HFF-Myc (cell line): ENCODE measurements around the gene FMNL2.

Experiments used
- DNase-seq: peaks from one replicate; pipeline ENCODE4 v3.0.0-alpha.2; 2011; ENCODE audit warnings: low read depth; ENCODE audit errors: extremely low read depth
- H3K4me3 ChIP-seq: replicated peaks from 2 replicates; pipeline ENCODE4 v1.5.1; 2011; ENCODE audit warnings: low read depth, mild to moderate bottlenecking, control low read depth, low read length
- TF ChIP-seq, protein P1 (sequence below): IDR thresholded peaks from 2 replicates; pipeline ENCODE4 v1.5.1; 2012; ENCODE audit warnings: mild to moderate bottlenecking, low read depth, low read length, control low read depth; ENCODE audit errors: missing control alignments

Gene FMNL2

DNA sequence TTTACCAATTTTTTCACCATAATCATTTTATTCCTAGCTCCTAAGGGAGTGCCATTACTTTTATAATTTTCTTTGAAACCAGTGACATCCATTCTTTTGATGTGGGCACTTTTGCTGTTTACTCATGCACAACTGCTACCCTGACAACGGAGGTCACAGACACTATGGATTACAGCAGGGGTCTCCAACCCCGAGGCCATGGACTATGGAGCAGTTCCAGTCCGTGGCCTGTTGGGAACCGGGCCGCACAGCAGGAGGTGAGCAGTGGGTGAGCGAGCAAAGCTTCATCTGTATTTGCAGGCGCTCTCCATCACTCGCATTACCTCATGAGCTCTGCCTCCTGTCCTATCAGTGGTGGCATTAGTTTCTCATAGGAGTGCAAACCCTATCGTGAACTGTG lies 347.7 kb downstream of the FMNL2 start:
- TF ChIP-seq, protein P1, sequence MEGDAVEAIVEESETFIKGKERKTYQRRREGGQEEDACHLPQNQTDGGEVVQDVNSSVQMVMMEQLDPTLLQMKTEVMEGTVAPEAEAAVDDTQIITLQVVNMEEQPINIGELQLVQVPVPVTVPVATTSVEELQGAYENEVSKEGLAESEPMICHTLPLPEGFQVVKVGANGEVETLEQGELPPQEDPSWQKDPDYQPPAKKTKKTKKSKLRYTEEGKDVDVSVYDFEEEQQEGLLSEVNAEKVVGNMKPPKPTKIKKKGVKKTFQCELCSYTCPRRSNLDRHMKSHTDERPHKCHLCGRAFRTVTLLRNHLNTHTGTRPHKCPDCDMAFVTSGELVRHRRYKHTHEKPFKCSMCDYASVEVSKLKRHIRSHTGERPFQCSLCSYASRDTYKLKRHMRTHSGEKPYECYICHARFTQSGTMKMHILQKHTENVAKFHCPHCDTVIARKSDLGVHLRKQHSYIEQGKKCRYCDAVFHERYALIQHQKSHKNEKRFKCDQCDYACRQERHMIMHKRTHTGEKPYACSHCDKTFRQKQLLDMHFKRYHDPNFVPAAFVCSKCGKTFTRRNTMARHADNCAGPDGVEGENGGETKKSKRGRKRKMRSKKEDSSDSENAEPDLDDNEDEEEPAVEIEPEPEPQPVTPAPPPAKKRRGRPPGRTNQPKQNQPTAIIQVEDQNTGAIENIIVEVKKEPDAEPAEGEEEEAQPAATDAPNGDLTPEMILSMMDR: no peak
- no peak for DNase-seq
- no peak overlapping the region for H3K4me3 ChIP-seq

DNA sequence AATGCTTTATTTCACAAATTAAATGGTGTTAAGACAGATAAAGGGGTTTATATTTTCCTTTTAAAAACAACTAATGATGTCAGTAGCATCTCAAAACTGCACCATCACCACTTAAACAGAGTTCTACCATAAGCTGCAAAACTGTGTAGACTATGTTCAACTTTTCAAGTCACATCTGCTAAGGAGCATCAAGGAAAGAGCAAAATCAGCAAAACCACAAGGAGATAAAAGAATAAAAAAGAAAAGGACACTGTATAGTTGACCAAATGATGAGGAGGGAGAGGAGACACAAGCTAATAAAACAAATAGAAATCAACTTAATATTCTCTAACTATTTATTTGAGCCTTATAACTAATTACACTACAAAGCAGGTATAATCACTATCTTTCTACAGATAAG lies 348.4 kb downstream of the FMNL2 start:
- DNase-seq: no peak
- TF ChIP-seq, protein P1: no peak

DNA sequence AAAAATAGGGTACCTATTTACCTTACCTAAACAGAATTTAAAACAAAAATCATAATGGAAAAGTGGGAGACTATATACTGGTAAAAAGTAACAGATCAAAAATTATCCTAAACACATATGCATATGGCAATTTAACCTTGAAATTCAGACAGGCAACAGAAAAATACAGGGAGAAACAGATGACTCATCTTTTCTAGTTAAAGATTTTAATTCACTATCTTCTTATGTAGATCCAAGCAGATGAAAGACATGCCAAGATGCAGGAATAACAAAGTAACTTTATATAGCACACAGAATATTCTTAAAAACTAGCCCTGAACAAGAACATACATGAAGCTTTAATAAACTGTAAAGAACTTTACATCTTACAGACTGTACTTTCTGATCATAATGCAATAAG lies 351.3 kb downstream of the FMNL2 start:
- H3K4me3 ChIP-seq: no peak overlapping the region
- DNase-seq: no peak
- TF ChIP-seq, protein P1: no peak

More for the DNA sequence above, 348.4 kb downstream of the FMNL2 start:
- H3K4me3 ChIP-seq: no peak overlapping the region

DNA sequence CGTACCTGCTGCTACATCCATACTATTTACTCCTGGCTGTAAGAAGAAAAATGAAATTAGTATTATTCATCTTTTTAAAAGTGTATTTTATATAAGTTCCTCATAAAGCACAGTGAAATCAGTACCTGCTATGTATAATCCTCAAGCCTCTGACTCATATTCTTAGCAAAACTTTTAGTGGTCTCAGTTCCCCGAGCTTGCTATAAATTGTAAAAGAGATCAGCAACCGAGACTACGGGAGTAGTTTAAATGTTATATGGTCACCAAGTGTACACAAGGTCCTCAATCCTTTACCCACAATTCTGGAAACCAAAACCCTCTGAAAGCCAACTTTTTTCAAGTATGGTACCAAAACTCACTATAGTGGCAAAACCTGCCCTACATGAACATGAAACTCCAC lies 358.1 kb downstream of the FMNL2 start:
- TF ChIP-seq, protein P1: no peak
- no peak for DNase-seq
- H3K4me3 ChIP-seq: no peak overlapping the region

DNA sequence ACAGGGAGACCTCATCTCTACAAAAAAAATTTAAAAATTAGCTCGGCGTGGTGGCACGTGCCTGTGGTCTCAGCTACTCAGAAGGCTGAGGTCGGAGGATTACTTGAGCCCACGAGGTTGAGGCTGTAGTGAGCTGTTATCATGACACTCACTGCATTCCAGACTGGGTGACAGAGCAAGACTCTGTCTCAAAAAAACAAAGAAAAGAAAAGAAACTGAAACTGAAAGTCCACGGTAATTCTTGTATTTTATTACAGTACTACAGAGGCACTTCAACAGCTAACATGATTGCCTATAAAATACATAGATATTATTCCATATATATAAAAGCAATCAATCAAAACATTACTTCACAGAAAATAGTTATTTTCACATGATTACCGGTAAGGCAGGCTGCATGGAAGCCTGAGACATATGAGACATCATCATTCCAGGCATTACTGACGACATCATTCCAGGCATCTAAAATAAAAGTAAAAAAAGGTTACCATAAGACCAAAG lies 359.2 kb downstream of the FMNL2 start:
- no peak overlapping the region for H3K4me3 ChIP-seq
- DNase-seq: no peak
- TF ChIP-seq, protein P1: no peak

DNA sequence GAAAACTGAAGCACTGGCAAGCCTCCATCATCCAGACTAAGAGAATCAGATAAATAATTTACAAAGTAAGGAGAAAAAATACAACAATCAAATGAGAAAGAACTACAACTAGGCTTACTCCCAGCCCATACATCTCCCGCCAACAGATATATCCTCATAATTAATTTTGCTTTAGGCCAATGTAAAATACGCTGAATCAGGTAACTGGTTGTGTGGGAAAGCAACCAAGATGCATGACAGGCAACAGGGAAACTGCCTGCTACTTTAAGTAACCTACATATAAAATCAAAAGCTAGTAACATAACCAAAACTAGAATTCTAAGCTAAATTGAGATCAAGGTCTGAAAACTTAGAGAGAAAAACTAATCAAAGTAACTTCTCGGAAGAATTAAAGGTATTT lies 360.8 kb downstream of the FMNL2 start:
- no peak for DNase-seq
- no peak overlapping the region for H3K4me3 ChIP-seq
- TF ChIP-seq, protein P1: no peak

DNA sequence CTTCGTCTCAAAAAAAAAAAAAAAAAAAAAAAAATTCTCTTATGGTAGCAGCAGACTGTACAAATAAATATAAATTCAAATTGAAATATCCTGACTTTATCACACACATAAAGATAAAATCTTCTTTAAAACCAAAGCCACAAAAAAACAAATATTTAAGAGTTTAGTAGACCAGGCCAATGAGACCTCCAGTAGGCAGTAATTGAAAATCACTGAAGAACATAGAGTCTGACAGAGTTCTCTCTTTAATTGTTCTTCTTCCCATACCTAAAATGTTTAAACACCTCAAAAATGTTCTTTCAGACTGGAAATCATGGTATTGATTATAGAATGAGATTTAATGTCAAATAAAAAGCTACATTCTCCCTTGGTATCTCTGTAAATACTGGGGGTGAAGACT lies 361.5 kb downstream of the FMNL2 start:
- DNase-seq: no peak
- TF ChIP-seq, protein P1: no peak

More for the DNA sequence above, 361.5 kb downstream of the FMNL2 start:
- no peak overlapping the region for H3K4me3 ChIP-seq
